ENCODE results near the gene CBX4.

The CBX4 gene

DNA sequence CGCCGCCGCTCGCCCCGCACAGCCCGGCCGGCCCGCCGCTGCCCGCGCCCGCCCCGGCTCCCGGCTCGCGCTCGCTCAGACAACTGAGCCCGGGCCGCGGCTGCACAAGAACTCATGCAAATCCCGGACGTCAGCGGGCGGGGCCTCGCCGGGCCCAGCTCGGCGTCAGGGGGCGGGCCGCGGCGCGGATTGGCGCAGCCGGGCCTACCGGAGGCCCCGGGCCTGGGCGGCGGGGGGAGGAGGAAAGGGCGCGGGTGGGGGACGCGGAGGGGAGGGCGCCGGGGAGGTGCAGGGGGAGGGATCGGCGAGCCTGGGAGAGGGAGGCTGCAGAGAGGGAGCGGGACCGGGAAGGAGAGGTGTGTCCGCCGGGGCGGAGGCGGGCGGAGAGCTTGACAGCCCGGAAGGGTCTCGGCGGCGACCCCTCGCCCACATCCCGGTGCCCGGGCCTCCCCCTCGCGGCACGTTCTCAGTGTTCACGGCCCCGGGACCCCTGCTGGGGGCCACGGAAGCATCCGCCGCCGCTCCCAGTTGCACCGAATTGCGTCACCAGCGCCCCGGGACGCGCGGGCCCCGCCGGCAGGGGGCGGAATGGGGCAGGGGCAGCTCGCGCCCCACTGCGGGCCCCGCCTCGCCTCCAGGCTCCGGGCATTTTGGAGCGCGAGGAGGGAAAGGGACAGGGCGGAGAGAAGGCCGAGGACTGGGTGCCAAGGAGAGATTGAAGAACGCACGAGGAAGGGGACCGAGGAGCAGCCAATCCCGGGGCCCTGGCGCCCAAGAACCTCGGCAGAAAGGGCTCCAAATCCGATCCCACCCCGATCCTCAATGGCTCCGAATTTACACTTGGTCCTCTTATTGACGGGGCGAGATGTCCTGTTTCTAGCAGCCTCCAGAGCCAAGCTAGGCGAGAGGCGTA, at the start of gene CBX4:
TSS of gene CBX4 (minus strand) at position 85 of the 913 bp plus-strand sequence. CDS start 189 bp downstream, outside the sequence.
- H3K4me1 Mint-ChIP-seq (ENCODE audit: low read depth): peaks cover 78% of the 10 kb centered on the region
- H3K36me3 Mint-ChIP-seq (ENCODE audit: low read depth): peaks cover 40% of the 10 kb centered on the region
- intact Hi-C loops (cut with micrococcal nuclease): loop anchor here (2.0 kb wide), 1 partner anchor 43 kb away; the partner anchor contains the start of gene CBX8
- H3K27ac Mint-ChIP-seq: peak within 1 kb of the TSS; percentile 93
- peak within 1 kb of the TSS; percentile 92 for H3K4me3 Mint-ChIP-seq
- peaks cover 41% of the 10 kb centered on the region for H3K27me3 Mint-ChIP-seq
- no peaks in the 10 kb centered on the region for H3K9me3 Mint-ChIP-seq

DNA sequence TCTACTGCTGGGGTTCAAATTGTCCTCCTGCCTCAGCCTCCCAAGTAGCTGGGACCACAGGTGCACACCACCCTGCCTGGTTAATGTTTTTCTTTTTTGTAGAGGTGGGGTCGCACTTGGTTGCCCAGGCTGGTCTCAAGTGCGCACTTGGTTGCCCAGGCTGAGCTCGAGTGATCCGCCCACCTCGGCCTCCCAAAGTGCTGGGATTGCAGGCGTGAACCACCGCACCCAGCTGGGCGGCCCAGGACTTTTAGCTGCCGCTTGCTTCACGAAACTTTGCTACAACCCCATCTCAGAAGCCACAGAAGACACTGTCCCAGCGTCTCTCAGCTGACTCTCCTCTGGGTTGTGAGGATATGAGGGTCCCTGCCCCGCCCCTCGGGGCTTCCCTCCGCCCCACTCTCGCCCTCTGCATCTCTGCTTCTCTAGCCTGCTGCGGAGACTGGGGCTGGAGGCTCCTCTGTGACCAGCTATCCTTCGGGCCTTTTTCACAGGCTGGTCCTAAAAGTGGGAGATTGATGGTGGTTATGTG, 48.8 kb upstream of the CBX4 start:
- H3K27me3 Mint-ChIP-seq: peaks cover 43% of the 10 kb centered on the region
- H3K9me3 Mint-ChIP-seq: no peaks in the 10 kb centered on the region
- H3K27ac Mint-ChIP-seq: no peak overlapping the region
- H3K4me3 Mint-ChIP-seq: no peak overlapping the region
- intact Hi-C loops (cut with micrococcal nuclease): no loop called here
- H3K4me1 Mint-ChIP-seq (ENCODE audit: low read depth): no peaks in the 10 kb centered on the region
- H3K36me3 Mint-ChIP-seq (ENCODE audit: low read depth): no peaks in the 10 kb centered on the region

DNA sequence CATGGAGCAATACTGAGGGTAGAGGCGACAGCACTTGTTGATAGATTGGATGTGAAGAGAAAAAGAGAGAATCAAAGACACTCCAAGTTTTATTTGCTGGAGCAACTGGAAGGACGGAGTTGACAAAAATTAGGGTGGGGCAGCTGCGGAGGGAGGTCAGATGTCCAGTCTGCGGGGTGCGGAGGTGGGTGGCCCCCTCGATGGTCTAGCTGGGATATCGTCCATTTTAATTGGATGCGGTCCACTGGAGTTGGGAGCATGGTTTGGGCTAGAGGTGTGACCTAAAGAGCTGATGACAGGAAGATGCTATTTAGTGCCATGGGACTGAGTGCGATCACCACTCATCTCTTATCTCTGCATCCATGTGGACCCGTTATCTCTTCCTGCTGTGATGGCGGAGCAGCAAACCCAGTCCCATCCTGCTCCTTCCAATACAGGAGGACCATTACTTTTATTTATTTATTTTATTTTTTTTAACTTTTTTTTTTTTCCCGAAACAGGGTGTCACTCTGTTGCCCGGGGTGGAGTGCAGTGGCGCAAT, 48.3 kb upstream of the CBX4 start:
- no peaks in the 10 kb centered on the region for H3K4me1 Mint-ChIP-seq (ENCODE audit: low read depth)
- no peaks in the 10 kb centered on the region for H3K9me3 Mint-ChIP-seq
- peaks cover 42% of the 10 kb centered on the region for H3K27me3 Mint-ChIP-seq
- H3K27ac Mint-ChIP-seq: no peak overlapping the region
- intact Hi-C loops (cut with micrococcal nuclease): no loop called here
- H3K4me3 Mint-ChIP-seq: no peak overlapping the region
- H3K36me3 Mint-ChIP-seq (ENCODE audit: low read depth): no peaks in the 10 kb centered on the region

DNA sequence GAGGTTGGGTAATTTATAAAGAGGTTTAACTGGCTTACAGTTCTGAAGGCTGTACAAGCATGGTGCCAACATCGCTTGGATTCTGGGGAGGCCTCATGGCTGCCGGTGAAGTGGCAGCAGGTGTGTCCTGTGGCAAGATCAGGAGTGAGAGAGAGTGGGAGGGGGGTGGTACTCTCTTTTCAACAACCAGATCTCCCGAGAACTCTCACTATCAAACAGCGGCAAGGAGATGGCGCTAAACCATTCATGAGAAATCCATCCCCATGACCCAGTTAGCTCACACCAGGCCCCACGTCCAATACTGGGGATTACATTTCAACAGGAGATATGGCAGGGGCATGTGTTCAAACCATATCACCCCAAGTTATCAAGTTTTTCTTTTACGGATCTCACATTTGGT, 44.0 kb upstream of the CBX4 start:
- Mint-ChIP-seq H3K9me3 (no peaks in the 10 kb centered on the region), H3K4me3 (no peak overlapping the region), H3K27ac (no peak overlapping the region), H3K27me3 (peaks cover 47% of the 10 kb centered on the region), H3K4me1 (ENCODE audit: low read depth) (no peaks in the 10 kb centered on the region), H3K36me3 (ENCODE audit: low read depth) (no peaks in the 10 kb centered on the region)
- intact Hi-C loops (cut with micrococcal nuclease): no loop called here

DNA sequence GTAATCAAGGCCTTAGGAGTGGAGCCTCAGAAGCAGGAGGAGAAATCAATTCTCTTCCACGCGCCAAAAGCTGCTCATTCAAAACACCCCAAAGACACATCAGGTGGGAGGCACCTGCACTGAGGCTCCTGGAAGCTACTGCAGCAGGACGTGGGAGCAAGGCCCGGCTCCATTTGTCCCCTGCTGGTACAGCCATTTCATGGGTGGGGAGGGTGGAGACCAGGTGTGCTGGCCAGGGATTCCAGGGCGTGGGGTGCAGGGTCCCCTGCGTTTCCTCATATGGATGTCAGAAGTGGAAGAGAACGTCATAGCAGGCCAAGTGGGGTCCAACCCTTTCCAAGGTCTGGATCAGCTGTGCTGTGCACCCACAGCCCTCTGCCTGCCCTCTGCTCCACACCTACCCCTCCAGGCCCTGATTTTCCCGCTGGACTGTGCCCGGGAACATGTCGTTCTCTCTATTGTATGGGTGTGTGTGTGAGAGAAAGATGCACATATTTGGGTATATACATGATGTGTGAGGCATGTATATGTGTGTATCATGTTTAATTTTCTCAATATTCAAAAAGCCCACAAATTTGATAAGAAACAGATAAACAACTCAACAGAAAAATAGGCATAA, 39.2 kb upstream of the CBX4 start:
- H3K27me3 Mint-ChIP-seq: peaks cover 38% of the 10 kb centered on the region
- intact Hi-C loops (cut with micrococcal nuclease): no loop called here
- H3K9me3 Mint-ChIP-seq: no peaks in the 10 kb centered on the region
- H3K4me1 Mint-ChIP-seq (ENCODE audit: low read depth): no peaks in the 10 kb centered on the region
- H3K27ac Mint-ChIP-seq: no peak overlapping the region
- no peak overlapping the region for H3K4me3 Mint-ChIP-seq
- no peaks in the 10 kb centered on the region for H3K36me3 Mint-ChIP-seq (ENCODE audit: low read depth)

DNA sequence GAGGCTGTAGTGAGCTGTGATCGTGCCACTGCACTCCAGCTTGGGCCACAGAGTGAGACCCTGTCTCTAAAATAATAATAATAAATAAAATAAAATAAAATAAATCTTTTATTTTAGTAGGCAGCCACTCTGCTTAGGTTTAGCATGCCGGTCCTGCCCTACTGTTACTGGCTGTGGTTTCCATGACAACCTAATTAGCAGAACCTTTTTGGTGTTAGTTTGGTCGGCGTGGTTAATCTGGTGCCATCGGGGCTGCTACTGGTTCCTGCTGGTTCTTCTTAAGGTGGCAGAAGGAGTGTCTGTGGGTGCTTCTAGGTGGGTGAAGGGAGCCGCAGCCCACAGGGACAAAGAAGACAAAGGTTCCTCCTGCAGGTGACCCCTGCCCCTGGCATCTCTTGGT, 37.8 kb upstream of the CBX4 start:
- H3K9me3 Mint-ChIP-seq: no peaks in the 10 kb centered on the region
- no peak overlapping the region for H3K27ac Mint-ChIP-seq
- intact Hi-C loops (cut with micrococcal nuclease): no loop called here
- no peaks in the 10 kb centered on the region for H3K36me3 Mint-ChIP-seq (ENCODE audit: low read depth)
- no peak overlapping the region for H3K4me3 Mint-ChIP-seq
- H3K4me1 Mint-ChIP-seq (ENCODE audit: low read depth): peaks cover 5% of the 10 kb centered on the region
- H3K27me3 Mint-ChIP-seq: peaks cover 39% of the 10 kb centered on the region

DNA sequence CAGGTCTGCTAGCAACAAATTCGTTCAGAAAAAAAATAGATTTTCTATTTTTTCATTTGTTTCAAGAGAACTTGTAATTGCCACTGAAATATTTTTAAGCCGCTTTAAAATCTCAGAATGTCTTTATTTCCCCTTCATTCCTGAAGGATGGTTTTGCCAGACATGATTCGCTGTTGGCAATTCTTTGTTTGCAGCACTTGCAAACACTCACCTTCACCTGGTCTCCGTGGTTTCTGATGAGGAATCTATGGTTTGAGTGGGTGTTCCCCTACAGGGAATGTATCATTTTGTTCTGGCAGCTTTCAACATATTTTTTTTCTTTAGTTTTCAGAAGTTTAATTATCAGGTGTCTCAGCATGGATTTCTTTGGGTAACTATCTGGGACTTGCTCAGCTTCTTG, 36.3 kb upstream of the CBX4 start:
- Mint-ChIP-seq H3K9me3 (no peaks in the 10 kb centered on the region), H3K27me3 (peaks cover 39% of the 10 kb centered on the region), H3K4me3 (no peak overlapping the region), H3K27ac (no peak overlapping the region), H3K36me3 (ENCODE audit: low read depth) (no peaks in the 10 kb centered on the region), H3K4me1 (ENCODE audit: low read depth) (peaks cover 5% of the 10 kb centered on the region)
- intact Hi-C loops (cut with micrococcal nuclease): no loop called here

DNA sequence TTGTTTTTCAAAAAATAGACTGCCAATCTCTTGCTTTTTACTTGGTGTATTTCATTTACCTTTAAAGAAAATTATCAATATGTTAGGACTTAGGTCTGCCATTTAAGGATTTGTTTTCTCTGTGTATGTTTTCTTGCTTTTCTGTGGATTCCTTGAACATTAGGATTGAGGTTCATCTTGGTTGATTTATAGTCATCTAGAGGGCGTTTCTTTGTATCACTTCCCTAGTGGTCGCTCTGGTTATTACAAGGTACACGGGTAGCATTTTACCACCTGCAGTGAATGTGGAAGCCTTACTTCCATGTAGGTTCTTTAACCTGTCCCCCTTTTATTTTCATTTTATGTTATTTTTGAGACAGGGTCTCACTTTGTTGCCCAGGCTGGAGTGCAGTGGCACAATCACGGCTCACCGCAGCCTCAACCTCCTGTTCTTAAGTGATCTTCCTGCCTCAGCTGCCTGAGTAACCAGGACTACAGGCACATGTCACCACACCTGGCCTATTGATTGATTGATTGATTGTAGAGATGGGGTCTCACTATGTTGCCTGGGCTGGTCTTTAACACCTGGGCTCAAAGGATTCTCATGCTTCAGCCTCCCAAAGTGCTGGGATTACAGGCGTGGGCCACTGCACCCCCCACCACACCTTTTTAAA, 35.2 kb upstream of the CBX4 start:
- Mint-ChIP-seq H3K27me3 (peaks cover 37% of the 10 kb centered on the region), H3K4me3 (no peak overlapping the region), H3K27ac (no peak overlapping the region), H3K4me1 (ENCODE audit: low read depth) (peaks cover 5% of the 10 kb centered on the region), H3K9me3 (no peaks in the 10 kb centered on the region), H3K36me3 (ENCODE audit: low read depth) (no peaks in the 10 kb centered on the region)
- intact Hi-C loops (cut with micrococcal nuclease): no loop called here

DNA sequence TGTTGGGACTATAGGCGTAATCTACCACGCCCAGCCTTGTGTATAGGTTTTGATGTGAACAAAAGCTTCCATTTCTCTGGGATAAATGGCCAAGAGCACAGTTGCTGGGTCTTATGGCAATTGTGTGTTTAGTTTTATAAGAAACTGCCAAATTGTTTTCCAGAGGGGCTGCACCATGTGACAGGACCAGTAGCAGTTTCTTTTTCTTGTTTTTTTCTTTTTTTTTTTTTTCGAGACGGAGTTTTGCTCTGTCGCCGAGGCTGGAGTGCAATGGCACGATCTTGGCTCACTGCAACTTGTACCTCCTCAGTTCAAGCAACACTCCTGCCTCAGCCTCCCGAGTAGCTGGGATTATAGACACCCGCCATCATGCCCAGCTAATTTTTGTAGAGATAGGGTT, 34.3 kb upstream of the CBX4 start:
- no peaks in the 10 kb centered on the region for H3K36me3 Mint-ChIP-seq (ENCODE audit: low read depth)
- no peak overlapping the region for H3K4me3 Mint-ChIP-seq
- H3K4me1 Mint-ChIP-seq (ENCODE audit: low read depth): peaks cover 5% of the 10 kb centered on the region
- intact Hi-C loops (cut with micrococcal nuclease): no loop called here
- peaks cover 35% of the 10 kb centered on the region for H3K27me3 Mint-ChIP-seq
- no peak overlapping the region for H3K27ac Mint-ChIP-seq
- no peaks in the 10 kb centered on the region for H3K9me3 Mint-ChIP-seq

DNA sequence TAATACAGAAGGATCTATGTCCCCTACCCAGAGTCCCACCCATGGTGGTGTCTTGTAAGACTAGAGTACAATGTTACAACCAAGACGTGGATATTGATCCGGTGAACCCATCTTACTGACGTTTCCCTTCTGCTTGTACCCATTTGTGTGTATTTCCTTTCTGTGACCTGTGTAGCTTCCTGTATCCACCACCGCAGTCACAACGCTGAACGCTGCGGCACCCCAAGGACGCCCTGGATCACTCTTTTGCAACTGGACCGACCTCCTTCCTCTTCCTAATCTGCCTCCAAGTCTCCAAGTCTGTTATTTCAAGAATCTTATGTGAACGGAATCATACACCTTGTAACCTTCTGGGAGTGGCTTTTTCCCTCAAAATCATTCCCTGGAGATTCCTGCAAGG, 33.5 kb upstream of the CBX4 start:
- Mint-ChIP-seq H3K27ac (no peak overlapping the region), H3K36me3 (ENCODE audit: low read depth) (no peaks in the 10 kb centered on the region), H3K9me3 (no peaks in the 10 kb centered on the region), H3K27me3 (peaks cover 37% of the 10 kb centered on the region), H3K4me1 (ENCODE audit: low read depth) (peaks cover 5% of the 10 kb centered on the region), H3K4me3 (no peak overlapping the region)
- intact Hi-C loops (cut with micrococcal nuclease): no loop called here

DNA sequence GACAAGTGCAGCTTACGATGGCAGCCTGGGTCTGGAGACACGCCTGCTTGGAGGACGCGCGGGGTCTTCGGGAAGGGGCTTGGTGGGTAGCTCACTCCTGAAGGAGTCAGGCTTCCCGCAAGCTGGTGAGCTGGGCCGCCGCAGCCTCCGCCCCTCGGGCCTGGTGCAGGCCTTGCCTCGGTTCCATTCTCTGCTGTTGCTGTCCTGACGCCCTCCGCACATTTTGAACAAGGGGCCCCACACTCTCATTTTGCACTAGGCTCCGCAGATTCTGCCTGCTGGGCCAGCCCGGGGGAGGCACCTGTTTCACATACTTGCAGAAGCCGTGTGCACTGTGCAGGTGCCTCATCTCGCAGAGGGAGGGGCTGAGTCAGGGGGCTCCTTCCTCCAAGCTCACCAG, 31.9 kb upstream of the CBX4 start:
- Mint-ChIP-seq H3K27ac (no peak overlapping the region), H3K9me3 (no peaks in the 10 kb centered on the region), H3K4me3 (no peak overlapping the region), H3K4me1 (ENCODE audit: low read depth) (peaks cover 5% of the 10 kb centered on the region), H3K27me3 (peaks cover 41% of the 10 kb centered on the region), H3K36me3 (ENCODE audit: low read depth) (no peaks in the 10 kb centered on the region)
- intact Hi-C loops (cut with micrococcal nuclease): no loop called here

DNA sequence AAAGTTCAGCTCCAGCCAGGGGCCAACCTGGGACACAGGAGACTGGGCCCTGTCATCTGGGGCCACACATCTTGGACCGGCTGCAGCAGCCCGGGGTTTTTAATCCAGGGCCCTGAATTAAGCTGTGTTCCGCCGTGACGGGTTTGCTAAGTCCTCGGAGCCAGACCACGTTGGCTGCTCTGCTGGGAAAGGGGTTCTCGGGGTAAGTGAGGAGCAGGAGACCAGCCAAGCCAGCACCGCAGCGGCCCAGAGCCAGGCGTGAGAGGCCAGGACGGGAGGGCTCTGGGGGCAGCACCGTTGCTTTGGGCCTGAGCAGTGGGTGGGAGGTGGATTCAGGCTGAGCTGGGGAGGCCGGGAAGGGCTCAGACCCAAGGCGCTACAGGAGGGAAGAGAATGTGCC, 31.3 kb upstream of the CBX4 start:
- intact Hi-C loops (cut with micrococcal nuclease): no loop called here
- H3K4me3 Mint-ChIP-seq: no peak overlapping the region
- peaks cover 42% of the 10 kb centered on the region for H3K27me3 Mint-ChIP-seq
- peaks cover 5% of the 10 kb centered on the region for H3K4me1 Mint-ChIP-seq (ENCODE audit: low read depth)
- H3K27ac Mint-ChIP-seq: no peak overlapping the region
- no peaks in the 10 kb centered on the region for H3K36me3 Mint-ChIP-seq (ENCODE audit: low read depth)
- H3K9me3 Mint-ChIP-seq: no peaks in the 10 kb centered on the region

DNA sequence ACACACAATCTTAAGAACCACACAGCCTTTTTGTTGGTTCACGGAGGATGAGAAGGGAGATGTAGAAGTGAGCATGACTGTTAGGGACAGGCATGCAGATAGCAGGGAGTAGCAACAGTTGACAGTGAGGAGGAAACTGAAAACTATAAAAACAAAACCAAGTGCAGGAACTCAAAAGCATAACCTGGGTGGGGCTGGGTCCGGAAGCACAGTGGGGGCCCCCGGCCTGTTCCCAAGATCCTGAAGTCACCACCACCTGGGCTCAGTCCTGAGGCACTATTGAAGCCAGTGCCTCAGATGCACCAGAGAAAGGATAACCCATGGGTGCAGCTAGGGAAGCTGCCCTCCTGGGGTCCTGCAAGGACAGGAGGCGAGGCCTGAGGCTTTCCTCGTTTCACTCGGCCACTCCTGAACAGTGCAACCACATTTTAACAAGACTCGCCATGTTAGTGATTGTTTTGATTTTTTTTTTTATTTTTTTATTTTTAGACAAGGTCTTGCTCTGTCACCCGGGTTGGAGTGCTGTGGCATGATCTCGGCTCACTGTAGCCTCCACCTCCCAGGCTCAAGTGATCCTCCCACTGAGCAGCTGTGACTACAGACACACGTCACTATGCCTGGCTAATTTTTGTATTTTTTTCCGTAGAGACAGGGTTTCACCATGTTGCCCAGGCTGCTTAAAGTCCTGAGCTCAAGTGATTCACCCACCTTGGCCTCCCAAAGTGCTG, 27.7 kb upstream of the CBX4 start:
- no peak overlapping the region for H3K27ac Mint-ChIP-seq

More for the DNA sequence above, 27.7 kb upstream of the CBX4 start:
- H3K27me3 Mint-ChIP-seq: peaks cover 57% of the 10 kb centered on the region
- no peaks in the 10 kb centered on the region for H3K9me3 Mint-ChIP-seq
- H3K36me3 Mint-ChIP-seq (ENCODE audit: low read depth): no peaks in the 10 kb centered on the region
- no peaks in the 10 kb centered on the region for H3K4me1 Mint-ChIP-seq (ENCODE audit: low read depth)
- intact Hi-C loops (cut with micrococcal nuclease): no loop called here
- H3K4me3 Mint-ChIP-seq: no peak overlapping the region

Measured in dendritic cell treated with granulocyte-macrophage colony-stimulating factor and Interleukin-4, amounts not matched to agents 40 ng/mL and 50 ng/mL, for 4 days (primary cell).